Prostate gland (tissue), 2 donors: ENCODE measurements around the gene PTPRU. TPM values are rescaled to one million over a fixed set of nuclear protein-coding genes. Genes with fewer than 3 reads are reported as not detected.
"Not testable (repeated sequence)": the region's sequence is repeated elsewhere in the genome, so short reads cannot be mapped to it uniquely, and the experiment has no call there.

Source experiments
- DNase-seq: peaks from one replicate; pipeline ENCODE4 v3.0.0-alpha.2; 2019; ENCODE audit warnings: low spot score
- H3K27ac ChIP-seq, 2 donors: fragments of 200-600 bp; sonication (generic); 2 replicates each; pipeline ENCODE4 v1.5.1; 2017 to 2019
- H3K27me3 ChIP-seq: fragments of 200-600 bp; sonication (generic); replicated peaks from 2 replicates; pipeline ENCODE4 v1.5.1; 2019; ENCODE audit not compliant: insufficient read depth
- H3K36me3 ChIP-seq, 2 donors: fragments of 200-600 bp; sonication (generic); 1 replicate in 1 of 2; 2 replicates in 1 of 2; pipeline versions ENCODE4 v1.5.1 to v1.8.1; 2017 to 2019
- H3K4me1 ChIP-seq: fragments of 200-600 bp; sonication (generic); replicated peaks from 2 replicates; pipeline ENCODE4 v1.5.1; 2019
- H3K4me3 ChIP-seq, 2 donors: fragments of 200-600 bp; sonication (generic); 2 replicates each; pipeline ENCODE4 v1.5.1; 2017 to 2019
- H3K9me3 ChIP-seq: fragments of 200-600 bp; sonication (generic); 2 replicates; pipeline ENCODE4 v1.5.1; 2017
- POLR2A ChIP-seq: fragments of 450-650 bp; IDR thresholded peaks from one replicate; pipeline ENCODE4 v1.6.1; 2016; ENCODE audit warnings: antibody characterized with exemption, mild to moderate bottlenecking
- POLR2AphosphoS5 ChIP-seq: sonication (generic); formaldehyde crosslinking; IDR thresholded peaks from one replicate; pipeline ENCODE4 v1.6.1; 2017; ENCODE audit warnings: antibody characterized with exemption
- WGBS: methylation state at CpG from one replicate; pipeline ENCODE4 v1.1.5; 2018; 5-methylcytosine and 5-hydroxymethylcytosine counted together
- intact Hi-C: fragments of 100-400 bp; cut with DNase I; formaldehyde crosslinking; loops from one replicate; pipeline ENCODE4 v1.14.2; 2022
- total RNA-seq, 2 donors: library from RNA; depleted of rRNA; stranded (reverse); fragments of >200 nt; gene quantifications; one replicate each; pipeline ENCODE4 v1.1.0, GENCODE V29; 2016
- TF ChIP-seq, protein P1 (sequence below), 4 experiments: fragments of 200-600 bp in 2 of 4; fragments of 450-650 bp in 2 of 4; sonication (generic) in 2 of 4; IDR thresholded peaks; 1 replicate in 3 of 4; 2 replicates in 1 of 4; pipeline ENCODE4 v1.5.1; 2016 to 2019; ENCODE audit warnings: antibody characterized with exemption in 4 of 4, mild to moderate bottlenecking in 2 of 4, moderate library complexity in 2 of 4

The PTPRU gene
- total RNA-seq, 2 donors from 2014 or later, result 49.9 to 60.5 TPM

DNA sequence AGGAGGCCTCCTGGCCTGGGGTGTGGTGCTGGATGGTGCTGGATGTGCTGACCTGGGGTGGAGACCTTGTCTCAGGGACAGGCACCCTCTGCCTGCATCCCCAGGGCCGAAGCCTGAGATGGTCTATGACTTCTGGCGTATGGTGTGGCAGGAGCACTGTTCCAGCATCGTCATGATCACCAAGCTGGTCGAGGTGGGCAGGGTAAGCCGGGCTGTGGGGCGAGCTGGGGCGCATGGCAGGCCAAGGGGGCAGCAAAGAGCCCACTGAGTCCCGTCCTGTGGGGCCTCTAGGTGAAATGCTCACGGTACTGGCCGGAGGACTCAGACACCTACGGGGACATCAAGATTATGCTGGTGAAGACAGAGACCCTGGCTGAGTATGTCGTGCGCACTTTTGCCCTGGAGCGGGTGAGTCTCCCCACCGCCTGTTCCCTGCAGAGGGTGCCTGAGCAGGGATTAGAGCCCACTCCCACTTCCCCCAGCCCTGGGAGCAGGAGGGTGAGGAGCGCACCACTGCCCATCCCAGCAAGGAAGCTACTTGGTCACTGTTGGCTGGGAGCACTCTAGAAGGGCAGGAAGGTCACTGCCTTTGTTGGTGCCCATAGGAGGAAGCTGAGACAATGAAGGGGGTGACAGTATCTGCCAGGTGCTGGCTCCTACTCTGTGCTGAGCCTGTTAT, 75.2 kb downstream of the PTPRU start:
- DNase-seq, result no peak
- Histone ChIP-seq H3K27ac (no peak overlapping the region), H3K9me3 (no peaks in the 10 kb centered on the region), H3K4me3 (no peak overlapping the region), H3K36me3 (no peaks in the 10 kb centered on the region), H3K27me3 (no peaks in the 10 kb centered on the region), H3K4me1 (no peaks in the 10 kb centered on the region)
- TF ChIP-seq, protein P1, sequence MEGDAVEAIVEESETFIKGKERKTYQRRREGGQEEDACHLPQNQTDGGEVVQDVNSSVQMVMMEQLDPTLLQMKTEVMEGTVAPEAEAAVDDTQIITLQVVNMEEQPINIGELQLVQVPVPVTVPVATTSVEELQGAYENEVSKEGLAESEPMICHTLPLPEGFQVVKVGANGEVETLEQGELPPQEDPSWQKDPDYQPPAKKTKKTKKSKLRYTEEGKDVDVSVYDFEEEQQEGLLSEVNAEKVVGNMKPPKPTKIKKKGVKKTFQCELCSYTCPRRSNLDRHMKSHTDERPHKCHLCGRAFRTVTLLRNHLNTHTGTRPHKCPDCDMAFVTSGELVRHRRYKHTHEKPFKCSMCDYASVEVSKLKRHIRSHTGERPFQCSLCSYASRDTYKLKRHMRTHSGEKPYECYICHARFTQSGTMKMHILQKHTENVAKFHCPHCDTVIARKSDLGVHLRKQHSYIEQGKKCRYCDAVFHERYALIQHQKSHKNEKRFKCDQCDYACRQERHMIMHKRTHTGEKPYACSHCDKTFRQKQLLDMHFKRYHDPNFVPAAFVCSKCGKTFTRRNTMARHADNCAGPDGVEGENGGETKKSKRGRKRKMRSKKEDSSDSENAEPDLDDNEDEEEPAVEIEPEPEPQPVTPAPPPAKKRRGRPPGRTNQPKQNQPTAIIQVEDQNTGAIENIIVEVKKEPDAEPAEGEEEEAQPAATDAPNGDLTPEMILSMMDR (IDR thresholded peaks at IDR 0.05), result no peak
- no peak for TF ChIP-seq POLR2A
- no peak for TF ChIP-seq POLR2AphosphoS5
- intact Hi-C loops, result no loop called here
- WGBS, result 89% methylated on average over 16 of the region's 16 CpGs

DNA sequence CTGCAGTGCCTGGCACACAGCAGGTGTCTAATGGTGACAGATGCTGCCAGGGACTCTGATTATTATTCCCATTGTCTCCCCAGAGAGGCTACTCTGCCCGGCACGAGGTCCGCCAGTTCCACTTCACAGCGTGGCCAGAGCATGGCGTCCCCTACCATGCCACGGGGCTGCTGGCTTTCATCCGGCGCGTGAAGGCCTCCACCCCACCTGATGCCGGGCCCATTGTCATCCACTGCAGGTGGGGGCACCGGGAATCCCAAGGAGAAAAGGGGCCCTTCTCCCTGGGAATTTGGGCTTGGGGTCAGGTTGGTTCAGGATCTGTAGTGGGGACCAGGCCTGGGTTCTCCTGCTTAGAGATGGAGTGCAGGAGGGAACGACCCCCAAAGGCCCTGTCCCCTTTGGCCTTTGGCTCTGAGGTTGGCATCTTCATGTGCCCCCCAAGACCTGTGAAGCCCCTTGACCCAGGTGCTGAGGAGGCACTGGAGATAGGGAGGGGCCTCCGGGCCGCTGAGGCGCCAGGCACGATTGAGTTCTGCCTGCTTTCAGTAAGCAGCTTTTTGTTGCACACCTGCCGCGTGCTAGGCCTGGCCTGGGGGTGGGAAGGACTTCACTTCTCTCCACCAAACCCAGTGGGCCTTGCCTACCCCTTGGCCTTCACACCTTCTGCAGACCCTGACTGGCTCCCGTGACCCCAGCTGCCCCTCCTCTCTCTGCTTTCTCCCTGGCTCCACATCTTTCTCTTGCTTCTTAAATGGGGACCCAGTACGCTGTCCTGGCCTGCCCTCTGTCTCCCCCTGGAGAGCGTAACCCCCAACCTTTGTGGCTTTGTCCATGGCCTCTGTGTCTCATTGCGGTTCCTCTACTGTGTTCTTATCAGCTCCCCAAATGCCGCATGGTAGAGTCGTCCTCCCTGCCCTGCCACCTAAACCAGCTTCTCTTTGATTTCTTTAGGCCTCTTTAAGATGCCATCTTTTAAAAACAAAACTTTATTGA, 76.4 kb downstream of the PTPRU start:
- Histone ChIP-seq H3K27me3 (no peaks in the 10 kb centered on the region), H3K27ac (no peak overlapping the region), H3K9me3 (no peaks in the 10 kb centered on the region), H3K4me3 (no peak overlapping the region), H3K36me3 (peaks cover 0 to 5% of the 10 kb centered on the region in 2 donors), H3K4me1 (no peaks in the 10 kb centered on the region)
- 92% methylated on average over 24 of the region's 24 CpGs for WGBS
- TF ChIP-seq POLR2A, result no peak
- TF ChIP-seq POLR2AphosphoS5, result no peak
- TF ChIP-seq, protein P1 (IDR thresholded peaks at IDR 0.05), result no peak
- DNase-seq, result no peak
- intact Hi-C loops, result no loop called here

DNA sequence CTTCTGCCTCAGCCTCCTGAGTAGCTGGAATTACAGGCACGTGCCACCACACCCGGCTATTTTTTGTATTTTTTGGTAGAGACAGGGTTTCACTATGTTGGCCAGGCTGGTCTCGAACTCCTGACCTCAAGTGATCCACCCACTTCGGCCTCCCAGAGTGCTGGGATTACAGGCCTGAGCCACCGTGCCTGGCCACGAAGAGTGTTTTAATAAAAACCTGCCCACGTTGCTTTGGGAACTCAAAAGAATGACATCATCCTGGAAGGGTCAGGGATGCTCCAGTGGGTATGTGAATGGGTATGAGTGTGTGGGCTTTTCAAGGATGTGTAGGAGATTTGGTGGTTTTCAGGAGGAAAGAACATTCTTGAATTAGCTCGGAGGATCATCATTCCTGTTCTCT, 78.4 kb downstream of the PTPRU start:
- H3K36me3 ChIP-seq, H3K9me3 ChIP-seq, DNase-seq, H3K4me1 ChIP-seq, H3K4me3 ChIP-seq, H3K27ac ChIP-seq, intact Hi-C loops, H3K27me3 ChIP-seq: not testable (repeated sequence)
- 89% methylated on average over 8 of the region's 8 CpGs for WGBS

DNA sequence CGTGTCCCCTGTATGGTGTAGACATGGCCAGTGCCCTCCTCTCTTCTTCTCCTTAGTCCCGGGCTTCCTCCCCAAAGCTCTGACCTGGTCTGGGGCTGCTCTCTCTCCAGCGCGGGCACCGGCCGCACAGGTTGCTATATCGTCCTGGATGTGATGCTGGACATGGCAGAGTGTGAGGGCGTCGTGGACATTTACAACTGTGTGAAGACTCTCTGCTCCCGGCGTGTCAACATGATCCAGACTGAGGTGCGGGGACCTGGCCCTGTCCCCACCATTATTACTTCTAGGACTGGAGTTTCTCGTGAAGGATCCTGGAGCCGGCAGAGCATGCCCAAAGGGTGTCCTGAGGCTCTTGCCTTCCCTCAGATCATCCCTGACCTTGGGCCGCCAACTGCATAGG, 78.9 kb downstream of the PTPRU start:
- no peak for DNase-seq
- no peaks in the 10 kb centered on the region for H3K27me3 ChIP-seq
- no peaks in the 10 kb centered on the region for H3K4me1 ChIP-seq
- no peak overlapping the region for H3K4me3 ChIP-seq
- 90% methylated on average over 15 of the region's 15 CpGs for WGBS
- TF ChIP-seq POLR2A (no peak), POLR2AphosphoS5 (no peak)
- TF ChIP-seq, protein P1 (IDR thresholded peaks at IDR 0.05), result no peak
- intact Hi-C loops, result no loop called here
- H3K9me3 ChIP-seq, result no peaks in the 10 kb centered on the region
- peaks cover 0 to 5% of the 10 kb centered on the region in 2 donors for H3K36me3 ChIP-seq
- no peak overlapping the region for H3K27ac ChIP-seq

DNA sequence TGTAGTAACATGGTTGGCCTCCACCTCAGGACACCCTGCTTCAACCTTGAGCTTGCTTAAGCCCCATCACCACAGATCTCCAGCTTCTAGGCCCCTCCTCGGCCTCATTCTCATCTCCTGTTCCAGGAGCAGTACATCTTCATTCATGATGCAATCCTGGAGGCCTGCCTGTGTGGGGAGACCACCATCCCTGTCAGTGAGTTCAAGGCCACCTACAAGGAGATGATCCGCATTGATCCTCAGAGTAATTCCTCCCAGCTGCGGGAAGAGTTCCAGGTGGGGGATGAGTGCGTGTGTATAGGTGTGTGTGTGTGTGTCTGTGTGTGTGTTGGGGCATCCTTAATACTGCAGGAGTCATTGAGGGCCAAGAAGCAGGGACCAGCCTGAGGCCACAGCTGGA, 79.6 kb downstream of the PTPRU start:
- 92% methylated on average over 4 of the region's 4 CpGs for WGBS
- intact Hi-C loops, result no loop called here
- H3K27ac ChIP-seq, result no peak overlapping the region
- no peak overlapping the region for H3K4me3 ChIP-seq
- no peaks in the 10 kb centered on the region for H3K27me3 ChIP-seq
- no peak for TF ChIP-seq POLR2AphosphoS5
- no peak for TF ChIP-seq POLR2A
- TF ChIP-seq, protein P1 (IDR thresholded peaks at IDR 0.05), result no peak
- no peaks in the 10 kb centered on the region for H3K9me3 ChIP-seq
- H3K36me3 ChIP-seq, result peaks cover 0 to 5% of the 10 kb centered on the region in 2 donors
- no peaks in the 10 kb centered on the region for H3K4me1 ChIP-seq
- no peak for DNase-seq
